Spinal cord (tissue), 10 donors: ENCODE data around the gene PBX2. TPM values are rescaled to one million over a fixed set of nuclear protein-coding genes. Genes with fewer than 3 reads are reported as not detected.
"Not testable (repeated sequence)": the region's sequence is repeated elsewhere in the genome, so short reads cannot be mapped to it uniquely, and the experiment has no call there.

ENCODE experiments used
- DNase-seq, 6 donors: peaks; one replicate each; pipeline versions ENCODE4 v3.0.0 to v3.0.0-alpha.2; 2013 to 2015; ENCODE audit warnings: low spot score in 6 of 6, low read depth in 4 of 6
- H3K27ac ChIP-seq: one replicate; pipeline ENCODE4 v1.5.1; 2013; ENCODE audit warnings: low read depth, low read length, control low read depth
- H3K27me3 ChIP-seq: one replicate; pipeline ENCODE4 v1.6.1; 2013; ENCODE audit warnings: low read length; ENCODE audit not compliant: control insufficient read depth, insufficient read depth
- H3K36me3 ChIP-seq: one replicate; pipeline ENCODE4 v1.6.1; 2013; ENCODE audit warnings: low read length; ENCODE audit not compliant: control insufficient read depth, insufficient read depth
- H3K4me1 ChIP-seq: one replicate; pipeline ENCODE4 v1.6.1; 2013; ENCODE audit warnings: low read length; ENCODE audit not compliant: control insufficient read depth, insufficient read depth
- H3K4me3 ChIP-seq: one replicate; pipeline ENCODE4 v1.5.1; 2013; ENCODE audit warnings: low read depth, low read length, control low read depth
- H3K9me3 ChIP-seq: one replicate; pipeline ENCODE4 v1.6.1; 2013; ENCODE audit warnings: low read length; ENCODE audit not compliant: control insufficient read depth, insufficient read depth
- WGBS: methylation state at CpG from one replicate; pipeline ENCODE4 v1.1.5; 2013; ENCODE audit warnings: missing lambda C conversion rate; ENCODE audit not compliant: insufficient coverage; 5-methylcytosine and 5-hydroxymethylcytosine counted together
- polyA plus RNA-seq, 2 donors: library from polyadenylated mRNA; unstranded; fragments of 120-200 nt; gene quantifications; one replicate each; pipeline ENCODE4 v1.2.1, GENCODE V29; 2013; ENCODE audit not compliant: insufficient read length in 2 of 2
- total RNA-seq, 2 donors: library from RNA; depleted of rRNA in 1 of 2; stranded (reverse); fragments of 120-200 nt in 1 of 2; fragments of >200 nt in 1 of 2; gene quantifications; one replicate each; pipeline versions ENCODE4 v1.2.3 to v1.2.4, GENCODE V29; 2013 to 2014
- donor health status: healthy.

PBX2 gene
- total and polyA plus RNA-seq, 4 donors, result 32.6 to 94.3 (median 59.3) TPM

DNA sequence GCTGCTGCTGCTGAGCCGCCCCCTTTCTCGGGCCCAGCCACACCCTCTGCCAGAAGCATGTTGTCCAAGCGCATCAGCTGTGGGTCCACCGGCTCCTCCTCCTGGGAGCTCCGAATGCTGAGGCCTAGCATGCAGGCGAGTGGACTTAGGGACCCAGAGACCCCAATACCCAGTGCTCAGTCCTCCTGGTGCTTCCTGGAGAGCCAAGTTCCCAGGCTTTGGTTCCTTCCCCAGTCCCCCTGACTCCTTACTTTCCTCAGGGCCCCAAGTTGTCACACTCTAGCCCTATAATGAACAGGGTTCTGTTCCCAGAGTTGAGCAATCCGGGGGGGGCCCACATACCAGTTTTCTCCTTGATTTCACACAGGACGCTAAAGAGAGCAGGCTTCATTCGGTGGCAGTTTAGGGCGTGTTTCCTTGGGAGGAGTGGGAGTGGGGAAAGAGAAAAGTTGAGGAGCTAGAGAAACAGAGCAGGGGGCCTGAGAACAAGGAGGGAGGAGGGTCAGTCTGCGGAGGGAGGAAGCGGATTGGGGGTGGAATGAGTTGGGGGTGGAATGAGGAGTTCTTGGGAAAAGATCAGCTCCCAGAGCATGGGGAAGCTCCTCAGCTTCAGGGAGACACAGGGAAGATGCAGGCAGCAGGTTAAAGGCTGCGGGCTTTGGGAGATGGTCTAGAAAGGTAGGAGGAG lies 1.5 kb downstream of the PBX2 start:
- no peaks in the 10 kb centered on the region for H3K27me3 ChIP-seq
- H3K4me3 ChIP-seq, result peak overlapping the region; percentile 77
- peaks cover 49% of the 10 kb centered on the region for H3K4me1 ChIP-seq
- WGBS, result 13% methylated on average over 8 of the region's 13 CpGs
- peak overlapping the region; percentile 87 for H3K27ac ChIP-seq
- H3K36me3 ChIP-seq, result peaks cover 37% of the 10 kb centered on the region
- peak in 1 of 6 donors; percentile 20 for DNase-seq
- H3K9me3 ChIP-seq, result no peaks in the 10 kb centered on the region

- Histone ChIP-seq H3K27ac (peak overlapping the region; percentile 87), H3K4me3 (peak overlapping the region; percentile 77), H3K36me3 (peaks cover 44% of the 10 kb centered on the region), H3K4me1 (peaks cover 49% of the 10 kb centered on the region)
- DNase-seq, H3K9me3 ChIP-seq, H3K27me3 ChIP-seq: not testable (repeated sequence)
- WGBS, result 87% methylated on average over 6 of the region's 18 CpGs
Measured at GRCh38 chr6:32187725-32188380, 2.1 kb downstream of the PBX2 start.

- no peak for DNase-seq
- Histone ChIP-seq H3K27ac (no peak overlapping the region), H3K4me3 (no peak overlapping the region), H3K4me1 (peaks cover 47% of the 10 kb centered on the region), H3K27me3 (no peaks in the 10 kb centered on the region), H3K9me3 (no peaks in the 10 kb centered on the region), H3K36me3 (peaks cover 51% of the 10 kb centered on the region)
- 86% methylated on average over 7 of the region's 12 CpGs for WGBS
Measured at GRCh38 chr6:32187009-32187709, 2.8 kb downstream of the PBX2 start.

- peaks cover 41% of the 10 kb centered on the region for H3K4me1 ChIP-seq
- DNase-seq, H3K27ac ChIP-seq, H3K9me3 ChIP-seq, H3K4me3 ChIP-seq, H3K27me3 ChIP-seq: not testable (repeated sequence)
- 87% methylated on average over 5 of the region's 10 CpGs for WGBS
- H3K36me3 ChIP-seq, result peaks cover 58% of the 10 kb centered on the region
Measured at GRCh38 chr6:32186151-32186840, 3.7 kb downstream of the PBX2 start.

GRCh38 chr6:32185681-32186131 lies 4.3 kb downstream of the PBX2 start:
- WGBS, result 17% methylated on average over 9 of the region's 11 CpGs
- H3K27me3 ChIP-seq, H3K9me3 ChIP-seq, H3K27ac ChIP-seq, H3K4me3 ChIP-seq: not testable (repeated sequence)
- Histone ChIP-seq H3K36me3 (peaks cover 63% of the 10 kb centered on the region), H3K4me1 (peaks cover 35% of the 10 kb centered on the region)
- DNase-seq, result peak in 1 of 6 donors; percentile 38

- Histone ChIP-seq H3K27ac (no peak within 1 kb of the TSS), H3K4me1 (peaks cover 35% of the 10 kb centered on the region), H3K4me3 (no peak within 1 kb of the TSS), H3K9me3 (no peaks in the 10 kb centered on the region), H3K36me3 (peaks cover 69% of the 10 kb centered on the region), H3K27me3 (no peaks in the 10 kb centered on the region)
- no peak for DNase-seq
- 88% methylated on average over 4 of the region's 6 CpGs for WGBS
Measured at GRCh38 chr6:32184084-32184640, 5.8 kb downstream of the PBX2 start, which contains the start of gene AGER. TSS of gene AGER (minus strand) at chr6:32184253. CDS start at chr6:32184222, 31 bp downstream.

GRCh38 chr6:32183483-32184083 lies 6.4 kb downstream of the PBX2 start:
- no peaks in the 10 kb centered on the region for H3K27me3 ChIP-seq
- H3K36me3 ChIP-seq, result peaks cover 66% of the 10 kb centered on the region
- H3K4me3 ChIP-seq, result no peak overlapping the region
- H3K27ac ChIP-seq, result no peak overlapping the region
- 80% methylated on average over 13 of the region's 15 CpGs for WGBS
- peaks cover 29% of the 10 kb centered on the region for H3K4me1 ChIP-seq
- no peaks in the 10 kb centered on the region for H3K9me3 ChIP-seq
- no peak for DNase-seq

GRCh38 chr6:32183030-32183429 lies 7.0 kb downstream of the PBX2 start:
- H3K36me3 ChIP-seq, result peaks cover 62% of the 10 kb centered on the region
- no peak for DNase-seq
- no peaks in the 10 kb centered on the region for H3K9me3 ChIP-seq
- H3K27ac ChIP-seq, result no peak overlapping the region
- H3K4me3 ChIP-seq, result no peak overlapping the region
- peaks cover 24% of the 10 kb centered on the region for H3K4me1 ChIP-seq
- 100% methylated on average over 1 of the region's 3 CpGs for WGBS
- H3K27me3 ChIP-seq, result no peaks in the 10 kb centered on the region

GRCh38 chr6:32182555-32182981 lies 7.4 kb downstream of the PBX2 start:
- Histone ChIP-seq H3K4me3 (no peak overlapping the region), H3K9me3 (no peaks in the 10 kb centered on the region), H3K27me3 (no peaks in the 10 kb centered on the region), H3K4me1 (peaks cover 21% of the 10 kb centered on the region), H3K36me3 (peaks cover 57% of the 10 kb centered on the region), H3K27ac (no peak overlapping the region)
- 87% methylated on average over 7 of the region's 10 CpGs for WGBS
- DNase-seq, result no peak
